ENCODE measurements around the gene IMP4.

- TF ChIP-seq CTCF (IDR thresholded peaks at IDR 0.05): peak; percentile 77
- peak; percentile 68; the same call in 1 of the 2 replicates for TF ChIP-seq ELF1 (IDR thresholded peaks at IDR 0.05)
- TF ChIP-seq GABPA (IDR thresholded peaks at IDR 0.05; ENCODE audit: low read depth): peak; percentile 52; the same call in 1 of the 2 replicates
- no peak for TF ChIP-seq USF2 (IDR thresholded peaks at IDR 0.05; ENCODE audit: borderline replicate concordance, low read depth, low read length)
- TF ChIP-seq FOXJ3 (CRISPR knock-in tag; IDR thresholded peaks at IDR 0.05): no peak
- TF ChIP-seq MAX (IDR thresholded peaks at IDR 0.05; ENCODE audit: low read depth): peak; percentile 67
These were observed 29.5 kb downstream of the IMP4 start for GRCh38 chr2:130372055-130372832.

Data from SK-N-SH (cell line).